Kidney epithelial cell (primary cell): Measurements from ENCODE around the gene PCDHB5. TPM values are rescaled to one million over a fixed set of nuclear protein-coding genes. Genes with fewer than 3 reads are reported as not detected.
"Not testable (repeated sequence)": the region's sequence is repeated elsewhere in the genome, so short reads cannot be mapped to it uniquely, and the experiment has no call there.

Source experiments
- DNase-seq: peaks from one replicate; pipeline ENCODE4 v3.0.0-alpha.2; 2010; ENCODE audit warnings: low read depth
- H3K27me3 ChIP-seq: 2 replicates; pipeline ENCODE4 v1.6.0; 2011; ENCODE audit warnings: low read length; ENCODE audit not compliant: control insufficient read depth, insufficient read depth
- H3K36me3 ChIP-seq: 2 replicates; pipeline ENCODE4 v1.5.1; 2011; ENCODE audit warnings: low read length; ENCODE audit not compliant: control insufficient read depth, insufficient read depth
- H3K4me3 ChIP-seq: 2 replicates; pipeline ENCODE4 v1.5.1; 2011; ENCODE audit warnings: low read depth, mild to moderate bottlenecking, control low read depth, low read length
- total RNA-seq: library from RNA; depleted of rRNA; stranded (reverse); fragments of >200 nt; gene quantifications from 2 replicates; pipeline ENCODE4 v1.2.3, GENCODE V29; 2015
- TF ChIP-seq, protein P1 (sequence below): IDR thresholded peaks from 2 replicates; pipeline ENCODE4 v1.5.1; 2011; ENCODE audit warnings: mild to moderate bottlenecking, moderate library complexity, low read length, control low read depth, inconsistent platforms; ENCODE audit not compliant: insufficient read depth, poor library complexity, severe bottlenecking

The PCDHB5 gene
- total RNA-seq, 1 donor from 2014 or later, result 3.1 TPM

DNA sequence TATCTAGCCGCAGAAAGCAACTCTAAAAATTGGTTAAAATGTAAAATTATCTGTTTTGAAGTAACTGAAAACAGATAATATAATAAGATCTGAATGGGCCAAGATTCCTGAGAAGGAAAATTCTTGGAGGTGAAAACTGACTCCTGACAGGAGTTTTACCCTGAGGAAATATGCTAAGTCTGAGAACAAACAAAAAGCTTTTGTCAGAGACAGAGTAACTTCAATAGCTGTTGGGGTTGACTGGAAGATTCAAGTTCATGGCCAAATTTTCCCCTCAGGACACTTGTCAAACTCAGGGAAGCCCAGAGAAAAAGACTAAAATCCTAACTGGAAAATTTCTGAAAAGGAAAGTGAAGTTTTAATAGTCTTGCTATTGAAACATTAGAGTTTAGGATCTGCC is 7.7 kb upstream of the PCDHB5 start:
- no peaks in the 10 kb centered on the region for H3K27me3 ChIP-seq
- H3K4me3 ChIP-seq, result no peak overlapping the region
- no peak for DNase-seq
- H3K36me3 ChIP-seq, result no peaks in the 10 kb centered on the region
- TF ChIP-seq, protein P1, sequence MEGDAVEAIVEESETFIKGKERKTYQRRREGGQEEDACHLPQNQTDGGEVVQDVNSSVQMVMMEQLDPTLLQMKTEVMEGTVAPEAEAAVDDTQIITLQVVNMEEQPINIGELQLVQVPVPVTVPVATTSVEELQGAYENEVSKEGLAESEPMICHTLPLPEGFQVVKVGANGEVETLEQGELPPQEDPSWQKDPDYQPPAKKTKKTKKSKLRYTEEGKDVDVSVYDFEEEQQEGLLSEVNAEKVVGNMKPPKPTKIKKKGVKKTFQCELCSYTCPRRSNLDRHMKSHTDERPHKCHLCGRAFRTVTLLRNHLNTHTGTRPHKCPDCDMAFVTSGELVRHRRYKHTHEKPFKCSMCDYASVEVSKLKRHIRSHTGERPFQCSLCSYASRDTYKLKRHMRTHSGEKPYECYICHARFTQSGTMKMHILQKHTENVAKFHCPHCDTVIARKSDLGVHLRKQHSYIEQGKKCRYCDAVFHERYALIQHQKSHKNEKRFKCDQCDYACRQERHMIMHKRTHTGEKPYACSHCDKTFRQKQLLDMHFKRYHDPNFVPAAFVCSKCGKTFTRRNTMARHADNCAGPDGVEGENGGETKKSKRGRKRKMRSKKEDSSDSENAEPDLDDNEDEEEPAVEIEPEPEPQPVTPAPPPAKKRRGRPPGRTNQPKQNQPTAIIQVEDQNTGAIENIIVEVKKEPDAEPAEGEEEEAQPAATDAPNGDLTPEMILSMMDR, result no peak

- H3K4me3 ChIP-seq, result no peak overlapping the region
- DNase-seq, result no peak
These were observed 786 bp downstream of the PCDHB5 start for GRCh38 chr5:141135718-141136266.

GRCh38 chr5:141137346-141137745 is 2.3 kb downstream of the PCDHB5 start:
- not testable (repeated sequence) for H3K27me3 ChIP-seq, H3K4me3 ChIP-seq, DNase-seq

More at GRCh38 chr5:141135718-141136266, 786 bp downstream of the PCDHB5 start:
- TF ChIP-seq, protein P1, result no peak
- Histone ChIP-seq H3K27me3 (no peaks in the 10 kb centered on the region), H3K36me3 (no peaks in the 10 kb centered on the region)

GRCh38 chr5:141149812-141150211 is 14.8 kb downstream of the PCDHB5 start, which contains the start of gene PCDHB6:
Gene PCDHB6 (plus strand): TSS chr5:141150057. CDS start chr5:141150258, 201 bp downstream.
- TF ChIP-seq, protein P1, result no peak
- Histone ChIP-seq H3K4me3 (no peak within 1 kb of the TSS), H3K27me3 (no peaks in the 10 kb centered on the region)

More at GRCh38 chr5:141137346-141137745, 2.3 kb downstream of the PCDHB5 start:
- not testable (repeated sequence) for H3K36me3 ChIP-seq

GRCh38 chr5:141150224-141150992 is 15.4 kb downstream of the PCDHB5 start:
- TF ChIP-seq, protein P1, result no peak
- H3K4me3 ChIP-seq, result no peak overlapping the region

More at GRCh38 chr5:141149812-141150211, 14.8 kb downstream of the PCDHB5 start, which contains the start of gene PCDHB6:
- H3K36me3 ChIP-seq, result no peaks in the 10 kb centered on the region
- DNase-seq, result no peak

GRCh38 chr5:141150993-141151325 is 16.0 kb downstream of the PCDHB5 start:
- DNase-seq, result no peak
- TF ChIP-seq, protein P1, result no peak
- Histone ChIP-seq H3K27me3 (no peaks in the 10 kb centered on the region), H3K4me3 (no peak overlapping the region), H3K36me3 (no peaks in the 10 kb centered on the region)

More at GRCh38 chr5:141150224-141150992, 15.4 kb downstream of the PCDHB5 start:
- no peaks in the 10 kb centered on the region for H3K36me3 ChIP-seq
- no peak for DNase-seq
- no peaks in the 10 kb centered on the region for H3K27me3 ChIP-seq

- not testable (repeated sequence) for DNase-seq
These were observed 16.6 kb downstream of the PCDHB5 start for GRCh38 chr5:141151632-141152031.

DNA sequence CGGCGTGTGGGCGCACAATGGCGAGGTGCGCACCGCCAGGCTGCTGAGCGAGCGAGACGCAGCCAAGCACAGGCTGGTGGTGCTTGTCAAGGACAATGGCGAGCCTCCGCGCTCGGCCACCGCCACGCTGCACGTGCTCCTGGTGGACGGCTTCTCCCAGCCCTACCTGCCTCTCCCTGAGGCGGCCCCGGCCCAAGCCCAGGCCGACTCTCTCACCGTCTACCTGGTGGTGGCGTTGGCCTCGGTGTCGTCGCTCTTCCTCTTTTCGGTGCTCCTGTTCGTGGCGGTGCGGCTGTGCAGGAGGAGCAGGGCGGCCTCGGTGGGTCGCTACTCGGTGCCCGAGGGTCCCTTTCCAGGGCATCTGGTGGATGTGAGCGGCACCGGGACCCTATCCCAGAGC is 17.1 kb downstream of the PCDHB5 start:
- H3K36me3 ChIP-seq, H3K4me3 ChIP-seq, H3K27me3 ChIP-seq, DNase-seq: not testable (repeated sequence)

More at GRCh38 chr5:141151632-141152031, 16.6 kb downstream of the PCDHB5 start:
- H3K36me3 ChIP-seq, H3K4me3 ChIP-seq, H3K27me3 ChIP-seq: not testable (repeated sequence)
